Measurements from ENCODE around the gene TMEM163.

DNA sequence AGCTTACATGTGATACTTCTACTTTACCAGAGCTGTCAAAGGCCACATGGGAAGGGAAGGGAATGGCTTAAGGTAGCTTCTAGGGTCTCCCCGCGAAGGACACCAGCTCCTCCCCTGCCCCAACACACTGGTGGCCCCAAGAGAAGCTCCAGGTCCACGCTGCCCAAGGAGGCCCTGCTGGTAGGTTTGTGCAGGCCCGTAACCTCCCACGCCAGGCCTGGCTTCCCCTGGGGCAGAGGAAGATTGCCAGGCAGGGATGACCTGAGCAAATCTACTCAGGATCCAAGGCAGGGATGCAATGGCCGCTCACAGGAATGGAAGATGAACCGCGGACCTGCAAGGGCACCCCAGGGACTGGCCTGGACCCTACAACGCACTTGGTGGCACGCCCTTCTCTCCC lies 259.9 kb downstream of the TMEM163 start:
- TF ChIP-seq, protein P1, sequence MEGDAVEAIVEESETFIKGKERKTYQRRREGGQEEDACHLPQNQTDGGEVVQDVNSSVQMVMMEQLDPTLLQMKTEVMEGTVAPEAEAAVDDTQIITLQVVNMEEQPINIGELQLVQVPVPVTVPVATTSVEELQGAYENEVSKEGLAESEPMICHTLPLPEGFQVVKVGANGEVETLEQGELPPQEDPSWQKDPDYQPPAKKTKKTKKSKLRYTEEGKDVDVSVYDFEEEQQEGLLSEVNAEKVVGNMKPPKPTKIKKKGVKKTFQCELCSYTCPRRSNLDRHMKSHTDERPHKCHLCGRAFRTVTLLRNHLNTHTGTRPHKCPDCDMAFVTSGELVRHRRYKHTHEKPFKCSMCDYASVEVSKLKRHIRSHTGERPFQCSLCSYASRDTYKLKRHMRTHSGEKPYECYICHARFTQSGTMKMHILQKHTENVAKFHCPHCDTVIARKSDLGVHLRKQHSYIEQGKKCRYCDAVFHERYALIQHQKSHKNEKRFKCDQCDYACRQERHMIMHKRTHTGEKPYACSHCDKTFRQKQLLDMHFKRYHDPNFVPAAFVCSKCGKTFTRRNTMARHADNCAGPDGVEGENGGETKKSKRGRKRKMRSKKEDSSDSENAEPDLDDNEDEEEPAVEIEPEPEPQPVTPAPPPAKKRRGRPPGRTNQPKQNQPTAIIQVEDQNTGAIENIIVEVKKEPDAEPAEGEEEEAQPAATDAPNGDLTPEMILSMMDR (IDR thresholded peaks at IDR 0.05): no peak
- TF ChIP-seq POLR2AphosphoS5 (IDR thresholded peaks at IDR 0.05) (no peak), POLR2A (IDR thresholded peaks at IDR 0.05; ENCODE audit: low read depth) (no peak)

All from esophagus muscularis mucosa (tissue), 3 donors.